ENCODE measurements around the gene TPRA1. TPM values are rescaled to one million over a fixed set of nuclear protein-coding genes. Genes with fewer than 3 reads are reported as not detected.

The TPRA1 gene
- total and polyA plus RNA-seq, 7 experiments from 2014 or later, result 13.6 to 33.8 (median 24.5) TPM

GRCh38 chr3:127573912-127574311, 16.6 kb downstream of the TPRA1 start:
- ATAC-seq (no peak), DNase-seq (no peak)
- ChIA-PET CTCF (interaction anchor here (1.2 to 2.5 kb wide), 3 partner anchors 121 to 399 kb away, joined by 3 to 17 read pairs (median 4); no protein-coding TSS in a partner anchor), POLR2A (interaction anchor here (2.0 kb wide), 1 partner anchor 98 kb away, joined by 5 read pairs; the partner anchor contains the start of gene ABTB1)
- intact Hi-C loops (cut with micrococcal nuclease), result loop anchor here (2.0 kb wide), 2 partner anchors 79 to 259 kb away; no protein-coding TSS in a partner anchor
- H3K9me3 ChIP-seq (ENCODE audit: control insufficient read depth in 2 of 3, low read length in 3 of 3), result no peaks in the 10 kb centered on the region
- H3K27ac ChIP-seq (ENCODE audit: low read depth, low read length), result no peak overlapping the region
- Mint-ChIP-seq H3K4me1 (peaks cover 7 to 17% (median 10%) of the 10 kb centered on the region in 7 donors), H3K9me3 (no peaks in the 10 kb centered on the region), H3K36me3 (peaks cover 5 to 14% (median 5%) of the 10 kb centered on the region in 5 donors), H3K4me3 (no peak overlapping the region), H3K27me3 (no peaks in the 10 kb centered on the region), H3K27ac (no peak overlapping the region)
- peaks cover 0 to 7% of the 10 kb centered on the region in 2 donors for H3K4me1 ChIP-seq (ENCODE audit: control insufficient read depth in 2 of 2, insufficient read depth in 2 of 2, low read length in 2 of 2)
- H3K27me3 ChIP-seq (ENCODE audit: control insufficient read depth in 2 of 2, insufficient read depth in 2 of 2, low read length in 2 of 2), result no peaks in the 10 kb centered on the region
- no peak overlapping the region for H3K4me3 ChIP-seq (ENCODE audit: low read length)
- H3K36me3 ChIP-seq (ENCODE audit: control insufficient read depth in 2 of 3, insufficient read depth in 3 of 3, low read length in 3 of 3), result peaks cover 0 to 49% (median 0%) of the 10 kb centered on the region in 3 experiments

- DNase-seq, result no peak
- ATAC-seq, result no peak
- Mint-ChIP-seq H3K36me3 (peaks cover 5 to 14% (median 5%) of the 10 kb centered on the region in 5 donors), H3K9me3 (no peaks in the 10 kb centered on the region), H3K27ac (no peak overlapping the region), H3K4me1 (peaks cover 7 to 17% (median 10%) of the 10 kb centered on the region in 7 donors), H3K4me3 (no peak overlapping the region), H3K27me3 (no peaks in the 10 kb centered on the region)
- H3K9me3 ChIP-seq (ENCODE audit: control insufficient read depth in 2 of 3, low read length in 3 of 3), result no peaks in the 10 kb centered on the region
- intact Hi-C loops (cut with micrococcal nuclease), result no loop called here
- ChIA-PET POLR2A (no interaction called here), CTCF (interaction anchor here (1.4 to 2.5 kb wide), 2 partner anchors 121 to 399 kb away, joined by 4 to 17 read pairs; no protein-coding TSS in a partner anchor)
- H3K27me3 ChIP-seq (ENCODE audit: control insufficient read depth in 2 of 2, insufficient read depth in 2 of 2, low read length in 2 of 2), result no peaks in the 10 kb centered on the region
- H3K36me3 ChIP-seq (ENCODE audit: control insufficient read depth in 2 of 3, insufficient read depth in 3 of 3, low read length in 3 of 3), result peaks cover 0 to 47% (median 0%) of the 10 kb centered on the region in 3 experiments
- H3K27ac ChIP-seq (ENCODE audit: low read depth, low read length), result no peak overlapping the region
- H3K4me1 ChIP-seq (ENCODE audit: control insufficient read depth in 2 of 2, insufficient read depth in 2 of 2, low read length in 2 of 2), result peaks cover 0 to 7% of the 10 kb centered on the region in 2 donors
- H3K4me3 ChIP-seq (ENCODE audit: low read length), result no peak overlapping the region
Measured at GRCh38 chr3:127573401-127573800, 17.1 kb downstream of the TPRA1 start.

- Histone ChIP-seq H3K27me3 (ENCODE audit: control insufficient read depth in 2 of 2, insufficient read depth in 2 of 2, low read length in 2 of 2) (no peaks in the 10 kb centered on the region), H3K9me3 (ENCODE audit: control insufficient read depth in 2 of 3, low read length in 3 of 3) (no peaks in the 10 kb centered on the region), H3K4me1 (ENCODE audit: control insufficient read depth in 2 of 2, insufficient read depth in 2 of 2, low read length in 2 of 2) (peaks cover 0 to 7% of the 10 kb centered on the region in 2 donors), H3K27ac (ENCODE audit: low read depth, low read length) (no peak overlapping the region), H3K4me3 (ENCODE audit: low read length) (no peak overlapping the region), H3K36me3 (ENCODE audit: control insufficient read depth in 2 of 3, insufficient read depth in 3 of 3, low read length in 3 of 3) (peaks cover 0 to 47% (median 0%) of the 10 kb centered on the region in 3 experiments)
- no peak for DNase-seq
- intact Hi-C loops (cut with micrococcal nuclease), result no loop called here
- no peaks in the 10 kb centered on the region for H3K27me3 Mint-ChIP-seq
- peaks cover 5 to 14% (median 5%) of the 10 kb centered on the region in 5 donors for H3K36me3 Mint-ChIP-seq
- H3K4me3 Mint-ChIP-seq, result no peak overlapping the region
- no peak for ATAC-seq
- H3K27ac Mint-ChIP-seq, result peak overlapping the region in 1 of 9 donors; percentile 32
- CTCF ChIA-PET, result interaction anchor here (1.4 kb wide), 1 partner anchor 400 kb away, joined by 4 read pairs; no protein-coding TSS in a partner anchor
- H3K4me1 Mint-ChIP-seq, result peaks cover 7 to 17% (median 10%) of the 10 kb centered on the region in 7 donors
- POLR2A ChIA-PET, result no interaction called here
- H3K9me3 Mint-ChIP-seq, result no peaks in the 10 kb centered on the region
Measured at GRCh38 chr3:127572735-127573134, 17.8 kb downstream of the TPRA1 start.

- POLR2A ChIA-PET, result no interaction called here
Measured at GRCh38 chr3:127572186-127572585, 18.3 kb downstream of the TPRA1 start.

GRCh38 chr3:127570520-127570919, 20.0 kb downstream of the TPRA1 start:
- ATAC-seq (no peak), DNase-seq (no peak)
- H3K36me3 ChIP-seq (ENCODE audit: control insufficient read depth in 2 of 3, insufficient read depth in 3 of 3, low read length in 3 of 3), result peaks cover 0 to 40% (median 0%) of the 10 kb centered on the region in 3 experiments
- peaks cover 5 to 14% (median 5%) of the 10 kb centered on the region in 5 donors for H3K36me3 Mint-ChIP-seq
- peaks cover 0 to 5% of the 10 kb centered on the region in 2 donors for H3K4me1 ChIP-seq (ENCODE audit: control insufficient read depth in 2 of 2, insufficient read depth in 2 of 2, low read length in 2 of 2)
- peak overlapping the region in 1 of 9 donors; percentile 42 for H3K27ac Mint-ChIP-seq
- no peaks in the 10 kb centered on the region for H3K27me3 ChIP-seq (ENCODE audit: control insufficient read depth in 2 of 2, insufficient read depth in 2 of 2, low read length in 2 of 2)
- H3K4me3 Mint-ChIP-seq, result no peak overlapping the region
- POLR2A ChIA-PET, result no interaction called here
- H3K27me3 Mint-ChIP-seq, result no peaks in the 10 kb centered on the region
- H3K9me3 Mint-ChIP-seq, result no peaks in the 10 kb centered on the region
- CTCF ChIA-PET, result no interaction called here
- no peak overlapping the region for H3K27ac ChIP-seq (ENCODE audit: low read depth, low read length)
- no peak overlapping the region for H3K4me3 ChIP-seq (ENCODE audit: low read length)
- no peaks in the 10 kb centered on the region for H3K9me3 ChIP-seq (ENCODE audit: control insufficient read depth in 2 of 3, low read length in 3 of 3)
- intact Hi-C loops (cut with micrococcal nuclease), result no loop called here
- H3K4me1 Mint-ChIP-seq, result peaks cover 5 to 9% (median 8%) of the 10 kb centered on the region in 7 donors

More at GRCh38 chr3:127572186-127572585, 18.3 kb downstream of the TPRA1 start:
- no peaks in the 10 kb centered on the region for H3K27me3 ChIP-seq (ENCODE audit: control insufficient read depth in 2 of 2, insufficient read depth in 2 of 2, low read length in 2 of 2)
- peaks cover 0 to 41% (median 0%) of the 10 kb centered on the region in 3 experiments for H3K36me3 ChIP-seq (ENCODE audit: control insufficient read depth in 2 of 3, insufficient read depth in 3 of 3, low read length in 3 of 3)
- Mint-ChIP-seq H3K4me1 (peaks cover 7 to 17% (median 10%) of the 10 kb centered on the region in 7 donors), H3K36me3 (peaks cover 5 to 14% (median 5%) of the 10 kb centered on the region in 5 donors), H3K27ac (peak overlapping the region in 1 of 9 donors; percentile 32), H3K9me3 (no peaks in the 10 kb centered on the region), H3K4me3 (no peak overlapping the region), H3K27me3 (no peaks in the 10 kb centered on the region)
- H3K4me3 ChIP-seq (ENCODE audit: low read length), result no peak overlapping the region
- CTCF ChIA-PET, result interaction anchor here (0.7 to 0.8 kb wide), 2 partner anchors 10 to 26 kb away, joined by 3 to 4 read pairs; partner anchors contain the start of gene MCM2
- H3K4me1 ChIP-seq (ENCODE audit: control insufficient read depth in 2 of 2, insufficient read depth in 2 of 2, low read length in 2 of 2), result peaks cover 0 to 7% of the 10 kb centered on the region in 2 donors
- ATAC-seq, result no peak
- H3K27ac ChIP-seq (ENCODE audit: low read depth, low read length), result no peak overlapping the region
- no peaks in the 10 kb centered on the region for H3K9me3 ChIP-seq (ENCODE audit: control insufficient read depth in 2 of 3, low read length in 3 of 3)
- intact Hi-C loops (cut with micrococcal nuclease), result no loop called here
- no peak for DNase-seq

- H3K27ac ChIP-seq (ENCODE audit: low read depth, low read length), result no peak overlapping the region
- CTCF ChIA-PET, result interaction anchor here (0.7 kb wide), 1 partner anchor 10 kb away, joined by 4 read pairs; no protein-coding TSS in a partner anchor
- H3K27me3 ChIP-seq (ENCODE audit: control insufficient read depth in 2 of 2, insufficient read depth in 2 of 2, low read length in 2 of 2), result no peaks in the 10 kb centered on the region
- no peak overlapping the region for H3K4me3 Mint-ChIP-seq
- peaks cover 0 to 38% (median 0%) of the 10 kb centered on the region in 3 experiments for H3K36me3 ChIP-seq (ENCODE audit: control insufficient read depth in 2 of 3, insufficient read depth in 3 of 3, low read length in 3 of 3)
- peaks cover 3 to 14% (median 5%) of the 10 kb centered on the region in 5 donors for H3K36me3 Mint-ChIP-seq
- H3K27ac Mint-ChIP-seq, result no peak overlapping the region
- DNase-seq (no peak), ATAC-seq (no peak)
- intact Hi-C loops (cut with micrococcal nuclease), result no loop called here
- POLR2A ChIA-PET, result no interaction called here
- no peaks in the 10 kb centered on the region for H3K9me3 Mint-ChIP-seq
- no peaks in the 10 kb centered on the region for H3K9me3 ChIP-seq (ENCODE audit: control insufficient read depth in 2 of 3, low read length in 3 of 3)
- no peaks in the 10 kb centered on the region for H3K4me1 ChIP-seq (ENCODE audit: control insufficient read depth in 2 of 2, insufficient read depth in 2 of 2, low read length in 2 of 2)
- H3K4me3 ChIP-seq (ENCODE audit: low read length), result no peak overlapping the region
- H3K4me1 Mint-ChIP-seq, result no peaks in the 10 kb centered on the region
- H3K27me3 Mint-ChIP-seq, result no peaks in the 10 kb centered on the region
Measured at GRCh38 chr3:127569160-127569559, 21.4 kb downstream of the TPRA1 start.

Measured in naive thymus-derived CD4-positive, alpha-beta T cell (primary cell).